Loucy (cell line): ENCODE results near the gene DNAH5.

Source experiments
- EZH2phosphoT487 ChIP-seq: fragments of 200-600 bp; IDR thresholded peaks from 2 replicates; pipeline ENCODE4 v1.6.1; 2018; ENCODE audit warnings: antibody characterized with exemption, mild to moderate bottlenecking, moderate library complexity, borderline replicate concordance
- TF ChIP-seq, protein P1 (sequence below): fragments of 200-600 bp; sonication (generic); conservative IDR thresholded peaks from 2 replicates; pipeline ENCODE4 v1.5.1; 2014; ENCODE audit warnings: mild to moderate bottlenecking, antibody characterized with exemption, low read length

GRCh38 chr5:13946111-13946510, 1.6 kb upstream of the DNAH5 start:
- TF ChIP-seq, protein P1, sequence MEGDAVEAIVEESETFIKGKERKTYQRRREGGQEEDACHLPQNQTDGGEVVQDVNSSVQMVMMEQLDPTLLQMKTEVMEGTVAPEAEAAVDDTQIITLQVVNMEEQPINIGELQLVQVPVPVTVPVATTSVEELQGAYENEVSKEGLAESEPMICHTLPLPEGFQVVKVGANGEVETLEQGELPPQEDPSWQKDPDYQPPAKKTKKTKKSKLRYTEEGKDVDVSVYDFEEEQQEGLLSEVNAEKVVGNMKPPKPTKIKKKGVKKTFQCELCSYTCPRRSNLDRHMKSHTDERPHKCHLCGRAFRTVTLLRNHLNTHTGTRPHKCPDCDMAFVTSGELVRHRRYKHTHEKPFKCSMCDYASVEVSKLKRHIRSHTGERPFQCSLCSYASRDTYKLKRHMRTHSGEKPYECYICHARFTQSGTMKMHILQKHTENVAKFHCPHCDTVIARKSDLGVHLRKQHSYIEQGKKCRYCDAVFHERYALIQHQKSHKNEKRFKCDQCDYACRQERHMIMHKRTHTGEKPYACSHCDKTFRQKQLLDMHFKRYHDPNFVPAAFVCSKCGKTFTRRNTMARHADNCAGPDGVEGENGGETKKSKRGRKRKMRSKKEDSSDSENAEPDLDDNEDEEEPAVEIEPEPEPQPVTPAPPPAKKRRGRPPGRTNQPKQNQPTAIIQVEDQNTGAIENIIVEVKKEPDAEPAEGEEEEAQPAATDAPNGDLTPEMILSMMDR, result no peak
- no peak for TF ChIP-seq EZH2phosphoT487
